ENCODE results near the gene CEP89. TPM values are rescaled to one million over a fixed set of nuclear protein-coding genes. Genes with fewer than 3 reads are reported as not detected.

CEP89 gene
- total and polyA plus RNA-seq, 2 of the 4 experiments (the other 2 are of a cell fraction), result 7.2 to 17.4 TPM

- Histone ChIP-seq H2BK15ac (ENCODE audit: low read depth, low read length) (no peak overlapping the region), H2BK20ac (ENCODE audit: low read depth, low read length) (no peak overlapping the region), H3K9me1 (ENCODE audit: insufficient read depth, low read length) (no peaks in the 10 kb centered on the region), H3K4me3 (ENCODE audit: insufficient read depth, low read depth, low read length) (no peak overlapping the region), H3K18ac (ENCODE audit: low read depth, low read length) (no peak overlapping the region), H3K36me3 (ENCODE audit: control insufficient read depth, insufficient read depth, low read length) (no peaks in the 10 kb centered on the region), H2AFZ (replicated peaks; ENCODE audit: low read length, poor library complexity) (no peak overlapping the region), H3K79me1 (ENCODE audit: low read depth in 1 of 2, low read length in 2 of 2) (no peaks in the 10 kb centered on the region), H3K23ac (ENCODE audit: low read depth, low read length) (no peak overlapping the region), H3K4me1 (ENCODE audit: control insufficient read depth, insufficient read depth, low read length) (no peaks in the 10 kb centered on the region), H2AK5ac (ENCODE audit: low read depth, low read length) (no peak overlapping the region), H3K14ac (replicated peaks; ENCODE audit: low read depth, low read length) (no peak overlapping the region), H4K20me1 (ENCODE audit: insufficient read depth, low read length) (no peaks in the 10 kb centered on the region), H4K5ac (ENCODE audit: low read depth, low read length) (no peak overlapping the region), H2AK9ac (replicated peaks; ENCODE audit: low read depth, low read length, poor library complexity) (no peak overlapping the region), H3K27ac (ENCODE audit: insufficient read depth, low read length) (no peak overlapping the region), H3K56ac (ENCODE audit: extremely low read depth, insufficient read depth, low read length) (no peak overlapping the region), H3K4me2 (ENCODE audit: low read depth, low read length) (no peak overlapping the region), H3K9me3 (ENCODE audit: control insufficient read depth, insufficient read depth, low read length) (no peaks in the 10 kb centered on the region), H4K8ac (ENCODE audit: low read depth in 2 of 2, low read length in 2 of 2) (no peak overlapping the region), H4K91ac (ENCODE audit: insufficient read depth, low read depth, low read length) (no peak overlapping the region), H3K4ac (ENCODE audit: low read depth, low read length) (no peak overlapping the region), H3K9ac (ENCODE audit: low read depth, low read length) (no peak overlapping the region), H2BK5ac (ENCODE audit: low read depth, low read length, poor library complexity, severe bottlenecking) (no peak overlapping the region), H3K27me3 (ENCODE audit: control insufficient read depth, insufficient read depth, low read length) (no peaks in the 10 kb centered on the region), H2BK120ac (ENCODE audit: low read depth, low read length) (no peak overlapping the region)
- no TSS peak for BruUV-seq (replicated peaks)
- in situ Hi-C loops (cut with MboI; ENCODE audit: low sequenced_read_pairs), result no loop called here
- DNase-seq, result no peak
- ATAC-seq (ENCODE audit: low read depth), result no peak
- intact Hi-C loops (cut with micrococcal nuclease), result no loop called here
- 79% methylated on average over 9 of the region's 19 CpGs; no CpG with 5 or more reads in 1 of the 2 experiments for WGBS, 2 experiments (ENCODE audit: extremely low coverage in 2 of 2, insufficient read length in 1 of 2)
- ChIA-PET CTCF (no interaction called here), POLR2A (ENCODE audit: unreplicated experiment) (no interaction called here)
- dilution Hi-C loops (cut with HindIII; ENCODE audit: low sequenced_read_pairs, unreplicated experiment), result no loop called here
- no peak for TF ChIP-seq RFX5 (IDR thresholded peaks at IDR 0.05; ENCODE audit: low read depth, low read length)
- TF ChIP-seq, protein P1, sequence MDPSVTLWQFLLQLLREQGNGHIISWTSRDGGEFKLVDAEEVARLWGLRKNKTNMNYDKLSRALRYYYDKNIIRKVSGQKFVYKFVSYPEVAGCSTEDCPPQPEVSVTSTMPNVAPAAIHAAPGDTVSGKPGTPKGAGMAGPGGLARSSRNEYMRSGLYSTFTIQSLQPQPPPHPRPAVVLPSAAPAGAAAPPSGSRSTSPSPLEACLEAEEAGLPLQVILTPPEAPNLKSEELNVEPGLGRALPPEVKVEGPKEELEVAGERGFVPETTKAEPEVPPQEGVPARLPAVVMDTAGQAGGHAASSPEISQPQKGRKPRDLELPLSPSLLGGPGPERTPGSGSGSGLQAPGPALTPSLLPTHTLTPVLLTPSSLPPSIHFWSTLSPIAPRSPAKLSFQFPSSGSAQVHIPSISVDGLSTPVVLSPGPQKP (IDR thresholded peaks at IDR 0.05; ENCODE audit: borderline replicate concordance, low read depth, low read length), result no peak
- TF ChIP-seq MAZ (IDR thresholded peaks at IDR 0.05; ENCODE audit: borderline replicate concordance, low read depth, low read length), result no peak
- no peak for TF ChIP-seq SMC3 (IDR thresholded peaks at IDR 0.05; ENCODE audit: low read depth, low read length)
- TF ChIP-seq CEBPB (IDR thresholded peaks at IDR 0.05; ENCODE audit: low read depth, low read length), result no peak
- TF ChIP-seq MAFK (IDR thresholded peaks at IDR 0.05; ENCODE audit: low read depth, low read length), result no peak
- TF ChIP-seq CHD1 (IDR thresholded peaks at IDR 0.05; ENCODE audit: low read depth, low read length), result no peak
- no peak for TF ChIP-seq NFE2L2 (IDR thresholded peaks at IDR 0.05; ENCODE audit: low read depth, low read length)
- TF ChIP-seq, protein P2, sequence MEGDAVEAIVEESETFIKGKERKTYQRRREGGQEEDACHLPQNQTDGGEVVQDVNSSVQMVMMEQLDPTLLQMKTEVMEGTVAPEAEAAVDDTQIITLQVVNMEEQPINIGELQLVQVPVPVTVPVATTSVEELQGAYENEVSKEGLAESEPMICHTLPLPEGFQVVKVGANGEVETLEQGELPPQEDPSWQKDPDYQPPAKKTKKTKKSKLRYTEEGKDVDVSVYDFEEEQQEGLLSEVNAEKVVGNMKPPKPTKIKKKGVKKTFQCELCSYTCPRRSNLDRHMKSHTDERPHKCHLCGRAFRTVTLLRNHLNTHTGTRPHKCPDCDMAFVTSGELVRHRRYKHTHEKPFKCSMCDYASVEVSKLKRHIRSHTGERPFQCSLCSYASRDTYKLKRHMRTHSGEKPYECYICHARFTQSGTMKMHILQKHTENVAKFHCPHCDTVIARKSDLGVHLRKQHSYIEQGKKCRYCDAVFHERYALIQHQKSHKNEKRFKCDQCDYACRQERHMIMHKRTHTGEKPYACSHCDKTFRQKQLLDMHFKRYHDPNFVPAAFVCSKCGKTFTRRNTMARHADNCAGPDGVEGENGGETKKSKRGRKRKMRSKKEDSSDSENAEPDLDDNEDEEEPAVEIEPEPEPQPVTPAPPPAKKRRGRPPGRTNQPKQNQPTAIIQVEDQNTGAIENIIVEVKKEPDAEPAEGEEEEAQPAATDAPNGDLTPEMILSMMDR (conservative IDR thresholded peaks at IDR 0.05; ENCODE audit: low read depth, low read length), result no peak
- no peak for TF ChIP-seq USF2 (IDR thresholded peaks at IDR 0.05; ENCODE audit: low read depth, low read length)
- no peak for TF ChIP-seq BHLHE40 (IDR thresholded peaks at IDR 0.05; ENCODE audit: low read depth, low read length)
These were observed 109.6 kb downstream of the CEP89 start for GRCh38 chr19:32862173-32862572.

Data from IMR-90 (cell line).